Osteoblast (primary cell): ENCODE results near the gene RAB8B. TPM values are rescaled to one million over a fixed set of nuclear protein-coding genes. Genes with fewer than 3 reads are reported as not detected.

Source experiments
- DNase-seq: peaks from one replicate; pipeline ENCODE4 v3.0.0; 2011; ENCODE audit warnings: low spot score, mixed read lengths; ENCODE audit not compliant: insufficient read length; ENCODE audit errors: missing footprints
- H2AFZ ChIP-seq: 2 replicates; pipeline ENCODE4 v1.6.0; 2011; ENCODE audit warnings: mild to moderate bottlenecking, low read length
- H3K27ac ChIP-seq: 2 replicates; pipeline ENCODE4 v1.5.1; 2011; ENCODE audit warnings: mild to moderate bottlenecking, low read depth, low read length, moderate library complexity
- H3K27me3 ChIP-seq: 2 replicates; pipeline ENCODE4 v1.6.0; 2012; ENCODE audit warnings: mild to moderate bottlenecking, control low read depth, inconsistent platforms, low read length, moderate library complexity; ENCODE audit not compliant: insufficient read depth
- H3K36me3 ChIP-seq: 2 replicates; pipeline ENCODE4 v1.5.1; 2011; ENCODE audit warnings: mild to moderate bottlenecking, low read length, control low read depth, moderate library complexity; ENCODE audit not compliant: insufficient read depth
- H3K4me1 ChIP-seq: 2 replicates; pipeline ENCODE4 v1.5.1; 2011; ENCODE audit warnings: mild to moderate bottlenecking, low read length, control low read depth, moderate library complexity; ENCODE audit not compliant: insufficient read depth
- H3K4me2 ChIP-seq: 2 replicates; pipeline ENCODE4 v1.6.0; 2011; ENCODE audit warnings: mild to moderate bottlenecking, low read length; ENCODE audit not compliant: insufficient read depth
- H3K4me3 ChIP-seq: fragments of 200-600 bp; sonication (generic); 3 replicates; pipeline ENCODE4 v1.5.1; 2012; ENCODE audit warnings: mild to moderate bottlenecking, low read length, inconsistent platforms; ENCODE audit not compliant: insufficient read depth
- H3K79me2 ChIP-seq: 2 replicates; pipeline ENCODE4 v1.6.0; 2012; ENCODE audit warnings: mild to moderate bottlenecking, low read length, control low read depth, inconsistent platforms; ENCODE audit not compliant: insufficient read depth
- H3K9me3 ChIP-seq: 2 replicates; pipeline ENCODE4 v1.5.1; 2011; ENCODE audit warnings: low read depth, low read length, control low read depth
- H4K20me1 ChIP-seq: 2 replicates; pipeline ENCODE4 v1.6.0; 2012; ENCODE audit warnings: mild to moderate bottlenecking, low read length, control low read depth; ENCODE audit not compliant: insufficient read depth
- total RNA-seq: library from RNA; depleted of rRNA; stranded (reverse); fragments of >200 nt; gene quantifications from 2 replicates; pipeline ENCODE4 v1.2.3, GENCODE V29; 2012
- TF ChIP-seq, protein P1 (sequence below): IDR thresholded peaks from 2 replicates; pipeline ENCODE4 v1.5.1; 2011; ENCODE audit warnings: mild to moderate bottlenecking, low read depth, low read length, moderate library complexity; ENCODE audit errors: extremely low read depth

RAB8B gene
- total RNA-seq, 1 donor: 57.5 TPM

DNA sequence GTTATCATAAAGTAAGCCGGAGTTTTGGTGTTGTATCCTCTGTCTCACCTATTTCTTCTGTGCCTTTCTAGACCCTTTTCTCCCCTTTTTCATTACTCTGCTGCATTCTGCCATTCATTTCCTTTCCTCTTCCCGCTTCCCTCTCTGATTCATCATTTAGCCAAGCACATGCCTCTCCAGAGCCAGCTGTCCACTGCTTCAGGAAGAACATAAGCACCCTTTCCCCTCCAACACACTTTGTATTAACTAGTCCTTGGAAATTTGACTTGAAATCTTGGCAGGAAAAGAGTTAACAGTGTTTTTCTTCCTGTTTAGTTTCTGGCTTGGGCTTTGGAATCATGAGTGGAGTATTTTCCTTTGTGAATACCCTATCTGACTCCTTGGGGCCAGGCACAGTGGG is 97.7 kb downstream of the RAB8B start:
- peak overlapping the region; percentile 9 for H2AFZ ChIP-seq
- H3K4me3 ChIP-seq: no peak overlapping the region
- no peaks in the 10 kb centered on the region for H3K9me3 ChIP-seq
- H3K4me2 ChIP-seq: no peak overlapping the region
- peaks cover 25% of the 10 kb centered on the region for H3K36me3 ChIP-seq
- H3K27me3 ChIP-seq: no peaks in the 10 kb centered on the region
- TF ChIP-seq, protein P1, sequence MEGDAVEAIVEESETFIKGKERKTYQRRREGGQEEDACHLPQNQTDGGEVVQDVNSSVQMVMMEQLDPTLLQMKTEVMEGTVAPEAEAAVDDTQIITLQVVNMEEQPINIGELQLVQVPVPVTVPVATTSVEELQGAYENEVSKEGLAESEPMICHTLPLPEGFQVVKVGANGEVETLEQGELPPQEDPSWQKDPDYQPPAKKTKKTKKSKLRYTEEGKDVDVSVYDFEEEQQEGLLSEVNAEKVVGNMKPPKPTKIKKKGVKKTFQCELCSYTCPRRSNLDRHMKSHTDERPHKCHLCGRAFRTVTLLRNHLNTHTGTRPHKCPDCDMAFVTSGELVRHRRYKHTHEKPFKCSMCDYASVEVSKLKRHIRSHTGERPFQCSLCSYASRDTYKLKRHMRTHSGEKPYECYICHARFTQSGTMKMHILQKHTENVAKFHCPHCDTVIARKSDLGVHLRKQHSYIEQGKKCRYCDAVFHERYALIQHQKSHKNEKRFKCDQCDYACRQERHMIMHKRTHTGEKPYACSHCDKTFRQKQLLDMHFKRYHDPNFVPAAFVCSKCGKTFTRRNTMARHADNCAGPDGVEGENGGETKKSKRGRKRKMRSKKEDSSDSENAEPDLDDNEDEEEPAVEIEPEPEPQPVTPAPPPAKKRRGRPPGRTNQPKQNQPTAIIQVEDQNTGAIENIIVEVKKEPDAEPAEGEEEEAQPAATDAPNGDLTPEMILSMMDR: no peak
- peaks cover 28% of the 10 kb centered on the region for H3K4me1 ChIP-seq
- DNase-seq: no peak
- peak overlapping the region; percentile 47 for H3K27ac ChIP-seq
- H4K20me1 ChIP-seq: no peaks in the 10 kb centered on the region
- H3K79me2 ChIP-seq: no peaks in the 10 kb centered on the region

DNA sequence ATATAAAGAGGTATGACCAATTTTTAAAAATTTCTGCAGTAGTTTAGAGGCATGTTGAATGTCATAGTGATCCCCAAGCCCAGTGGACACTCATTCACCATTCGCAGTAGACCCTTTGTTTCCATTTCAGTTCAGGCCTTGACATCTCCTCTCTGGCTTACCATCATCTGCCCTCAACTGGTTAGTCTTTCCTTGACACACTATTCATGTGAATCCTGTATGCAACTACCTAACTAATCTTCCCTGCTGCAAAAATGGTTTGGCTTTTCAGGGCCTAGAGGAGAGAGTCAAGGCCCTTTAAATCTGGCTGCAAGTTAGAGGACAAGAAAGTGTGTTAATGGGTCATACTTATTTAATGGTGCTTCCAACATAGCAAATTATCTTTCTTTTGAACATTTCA is 98.9 kb downstream of the RAB8B start:
- DNase-seq: no peak
- Histone ChIP-seq H3K9me3 (no peaks in the 10 kb centered on the region), H2AFZ (no peak overlapping the region), H3K27ac (peak overlapping the region; percentile 97), H3K4me3 (no peak overlapping the region), H3K27me3 (no peaks in the 10 kb centered on the region), H3K79me2 (no peaks in the 10 kb centered on the region), H3K4me1 (peaks cover 37% of the 10 kb centered on the region), H3K4me2 (peak overlapping the region; percentile 30), H4K20me1 (no peaks in the 10 kb centered on the region), H3K36me3 (peaks cover 20% of the 10 kb centered on the region)
- TF ChIP-seq, protein P1: no peak

DNA sequence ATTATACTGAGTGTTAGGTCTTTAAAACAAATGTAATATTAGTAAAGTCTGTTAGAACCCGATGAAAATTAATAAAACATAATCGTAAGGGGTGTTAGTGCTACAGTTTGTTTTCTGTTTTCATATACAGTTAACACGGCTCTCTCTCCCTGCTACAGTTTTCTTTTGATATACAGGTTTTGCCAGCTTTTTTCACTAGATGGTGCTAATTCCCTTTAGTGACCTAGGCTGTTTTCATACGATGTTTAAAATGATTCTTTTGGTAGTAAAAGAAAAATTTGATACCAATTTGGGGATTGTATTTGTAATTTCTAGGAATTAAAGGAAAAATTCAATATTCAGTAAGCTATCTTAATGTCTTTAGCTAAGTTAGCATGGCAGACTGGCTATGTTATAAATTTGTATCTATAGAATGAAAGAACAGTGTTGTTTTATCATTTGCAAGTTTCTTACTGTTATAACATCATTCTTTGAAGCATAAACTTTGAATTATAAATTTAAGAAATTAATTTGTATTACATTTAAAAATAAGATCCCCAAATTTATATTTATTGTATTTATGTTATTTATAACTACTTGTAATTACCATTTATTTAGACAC is 99.5 kb downstream of the RAB8B start:
- Histone ChIP-seq H3K4me1 (peaks cover 37% of the 10 kb centered on the region), H3K27me3 (no peaks in the 10 kb centered on the region), H3K27ac (peak overlapping the region; percentile 97), H3K79me2 (no peaks in the 10 kb centered on the region), H3K36me3 (peaks cover 20% of the 10 kb centered on the region), H2AFZ (no peak overlapping the region), H3K4me2 (peak overlapping the region; percentile 30), H3K9me3 (no peaks in the 10 kb centered on the region), H3K4me3 (no peak overlapping the region), H4K20me1 (no peaks in the 10 kb centered on the region)
- no peak for DNase-seq
- TF ChIP-seq, protein P1: peak; percentile 72

DNA sequence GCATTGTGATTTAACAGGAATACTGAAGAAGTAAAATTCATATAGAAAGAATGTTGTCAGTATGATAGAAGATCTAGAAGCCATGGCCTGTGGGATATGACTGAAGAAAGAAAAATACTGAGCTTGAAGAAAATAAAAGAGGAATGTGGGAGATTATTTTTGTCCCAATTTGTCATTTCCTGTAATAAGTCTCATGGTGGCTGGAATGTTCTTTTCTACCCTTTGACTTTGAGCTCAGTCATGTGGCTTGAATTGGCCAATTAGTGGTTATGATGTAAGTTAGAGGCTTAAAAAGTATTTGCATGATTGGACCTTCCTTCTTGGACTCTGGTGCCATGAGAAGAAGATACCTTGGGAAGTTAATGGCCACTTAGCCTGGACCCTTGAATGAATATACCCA is 102.1 kb downstream of the RAB8B start:
- Histone ChIP-seq H2AFZ (no peak overlapping the region), H3K4me1 (peaks cover 37% of the 10 kb centered on the region), H3K9me3 (no peaks in the 10 kb centered on the region), H3K27ac (peak overlapping the region; percentile 97), H3K36me3 (peaks cover 13% of the 10 kb centered on the region), H3K4me2 (peak overlapping the region; percentile 42), H4K20me1 (no peaks in the 10 kb centered on the region), H3K4me3 (no peak overlapping the region), H3K79me2 (peaks cover 3% of the 10 kb centered on the region), H3K27me3 (no peaks in the 10 kb centered on the region)
- TF ChIP-seq, protein P1: no peak
- peak; percentile 80 for DNase-seq
